GM12878 (cell line): Measurements from ENCODE around the gene METTL4. TPM values are rescaled to one million over a fixed set of nuclear protein-coding genes. Genes with fewer than 3 reads are reported as not detected.
A peak's percentile ranks its signal among the peaks of the same experiment; 100 is the strongest.

Experiments
- ATAC-seq: fragments of 200-7000 bp; cut with Tn5 transposase; 3 replicates; pipeline ENCODE4 v1.9.1; 2020; ENCODE audit warnings: mild to moderate bottlenecking, moderate library complexity
- BruUV-seq: library from RNA; stranded (reverse); fragments of 400-500 nt; replicated peaks from 2 replicates; lab custom pipeline; 2021; lab: Mats Ljungman, UMichigan
- CTCF ChIA-PET: fragments of 300-600 bp; sonication (Branson Sonifier 250); formaldehyde crosslinking; extraction: SDS; loops from one replicate; lab custom pipeline; 2021; ENCODE audit warnings: inconsistent platforms; lab: Yijun Ruan, JAX
- POLR2A ChIA-PET: fragments of 350-600 bp; formaldehyde crosslinking; extraction: SDS; loops from one replicate; lab custom pipeline; 2021; ENCODE audit warnings: inconsistent platforms; lab: Charles Lee
- RAD21 ChIA-PET: fragments of 300-600 bp; sonication (Branson Sonifier 250); formaldehyde crosslinking; loops from one replicate; lab custom pipeline; 2023; ENCODE audit warnings: antibody characterized with exemption; ENCODE audit not compliant: unreplicated experiment; lab: Charles Lee
- SMC1A ChIA-PET: fragments of 300-600 bp; sonication (Branson Sonifier 250); formaldehyde crosslinking; loops from one replicate; lab custom pipeline; 2023; ENCODE audit not compliant: unreplicated experiment, uncharacterized antibody; lab: Charles Lee
- DNase-seq: peaks from one replicate; pipeline ENCODE4 v3.0.0-alpha.2; 2011; ENCODE audit warnings: low read depth, low spot score
- FAIRE-seq: peaks from 3 replicates; lab custom pipeline; 2011; peaks lifted over from hg19 to GRCh38; lab: Jason Lieb, UNC
- H2AFZ ChIP-seq: 2 replicates; pipeline ENCODE4 v1.6.0; 2011; ENCODE audit warnings: low read depth, low read length, control low read depth; ENCODE audit not compliant: control insufficient read depth
- H3K27ac ChIP-seq: 2 replicates; pipeline ENCODE4 v1.5.1; 2011; ENCODE audit warnings: control low read depth; ENCODE audit not compliant: control insufficient read depth, insufficient read depth
- H3K27me3 ChIP-seq, 2 experiments: replicated peaks in 1 of 2; 2 replicates each; pipeline versions ENCODE4 v1.6.0 to v1.6.1; 2011; ENCODE audit warnings: low read length in 1 of 2; ENCODE audit not compliant: control insufficient read depth in 2 of 2, insufficient read depth in 2 of 2
- H3K36me3 ChIP-seq, 2 experiments: 2 replicates each; pipeline ENCODE4 v1.5.1; 2011; ENCODE audit warnings: low read length in 1 of 2; ENCODE audit not compliant: control insufficient read depth in 2 of 2, insufficient read depth in 2 of 2
- H3K4me1 ChIP-seq: 2 replicates; pipeline ENCODE4 v1.6.1; 2011; ENCODE audit warnings: mild to moderate bottlenecking, low read length, moderate library complexity, mixed read lengths; ENCODE audit not compliant: control insufficient read depth, insufficient read depth
- H3K4me2 ChIP-seq: 2 replicates; pipeline ENCODE4 v1.6.0; 2011; ENCODE audit warnings: control low read depth; ENCODE audit not compliant: control insufficient read depth, insufficient read depth
- H3K4me3 ChIP-seq: fragments of 200-600 bp; sonication (generic); 2 replicates; pipeline ENCODE4 v1.5.1; 2016
- H3K79me2 ChIP-seq: 2 replicates; pipeline ENCODE4 v1.6.0; 2011; ENCODE audit warnings: low read length; ENCODE audit not compliant: control insufficient read depth, insufficient read depth
- H3K9ac ChIP-seq: 2 replicates; pipeline ENCODE4 v1.8.0; 2011; ENCODE audit warnings: low read length, control low read depth, mixed read lengths; ENCODE audit not compliant: control insufficient read depth, insufficient read depth
- H3K9me3 ChIP-seq: replicated peaks from 3 replicates; pipeline ENCODE4 v1.5.1; 2011; ENCODE audit warnings: mild to moderate bottlenecking, low read length; ENCODE audit not compliant: control insufficient read depth, insufficient read depth
- H4K20me1 ChIP-seq: 2 replicates; pipeline ENCODE4 v1.6.0; 2011; ENCODE audit not compliant: control insufficient read depth, insufficient read depth
- HCFC1 ChIP-seq: fragments of 150-350 bp; IDR thresholded peaks from 2 replicates; pipeline ENCODE4 v1.6.1; 2014; ENCODE audit warnings: low read length
- MTA2 ChIP-seq: fragments of 450-650 bp; IDR thresholded peaks from 2 replicates; pipeline ENCODE4 v1.6.1; 2016; ENCODE audit warnings: low read depth, mild to moderate bottlenecking, moderate library complexity
- NR2F1 ChIP-seq: fragments of 450-650 bp; conservative IDR thresholded peaks from 2 replicates; pipeline ENCODE4 v1.6.1; 2017; ENCODE audit warnings: mild to moderate bottlenecking
- SKIL ChIP-seq: fragments of 450-650 bp; IDR thresholded peaks from 2 replicates; pipeline ENCODE4 v1.6.1; 2017; ENCODE audit warnings: mild to moderate bottlenecking, low read depth, inconsistent platforms; ENCODE audit not compliant: poor library complexity, severe bottlenecking
- WGBS: methylation state at CpG from one replicate; pipeline ENCODE4 v1.1.6; 2016; ENCODE audit warnings: low lambda C conversion rate; ENCODE audit not compliant: insufficient replicate concordance, insufficient coverage; ENCODE audit errors: missing lambda C conversion rate; 5-methylcytosine and 5-hydroxymethylcytosine counted together
- in situ Hi-C: fragments of 300-500 bp; cut with MboI; formaldehyde crosslinking; loops from 9 replicates; pipeline ENCODE4 v1.14.3; 2018; ENCODE audit warnings: mixed read lengths
- intact Hi-C: fragments of 100-400 bp; cut with micrococcal nuclease; formaldehyde crosslinking; loops from one replicate; pipeline ENCODE4 v1.14.2; 2022; ENCODE audit not compliant: unreplicated experiment
- polyA plus RNA-seq, 11 experiments: library from polyadenylated mRNA; depleted of rRNA in 4 of 11; unstranded in 6 of 11; stranded (reverse) in 5 of 11; fragments of >200 nt; fragmentation: Nextera tagmentation in 4 of 11; fragmentation: Illumina TruSeq in 1 of 11; extraction: Ambion mirVana in 4 of 11; extraction: Trizol in 1 of 11; gene quantifications; 1 replicate in 1 of 11; 2 replicates in 10 of 11; pipeline versions ENCODE4 v1.2.1 to v1.2.3, GENCODE V29; 2011 to 2016; ENCODE audit warnings: inconsistent platforms in 2 of 11, missing spikeins in 2 of 11, low read depth in 1 of 11
- total RNA-seq, 4 experiments: library from RNA; depleted of rRNA in 3 of 4; stranded (reverse); fragments of >200 nt in 3 of 4; fragmentation: Illumina TruSeq in 1 of 4; extraction: Trizol in 1 of 4; gene quantifications; 2 replicates each; pipeline versions ENCODE4 v1.2.1 to v1.2.3, GENCODE V29; 2013 to 2021

Gene METTL4
- total and polyA plus RNA-seq, 10 of the 15 experiments (the other 5 are each of a cell fraction or from before 2014, with no cell fraction given), result 4.9 to 15.2 (median 12.3) TPM

DNA sequence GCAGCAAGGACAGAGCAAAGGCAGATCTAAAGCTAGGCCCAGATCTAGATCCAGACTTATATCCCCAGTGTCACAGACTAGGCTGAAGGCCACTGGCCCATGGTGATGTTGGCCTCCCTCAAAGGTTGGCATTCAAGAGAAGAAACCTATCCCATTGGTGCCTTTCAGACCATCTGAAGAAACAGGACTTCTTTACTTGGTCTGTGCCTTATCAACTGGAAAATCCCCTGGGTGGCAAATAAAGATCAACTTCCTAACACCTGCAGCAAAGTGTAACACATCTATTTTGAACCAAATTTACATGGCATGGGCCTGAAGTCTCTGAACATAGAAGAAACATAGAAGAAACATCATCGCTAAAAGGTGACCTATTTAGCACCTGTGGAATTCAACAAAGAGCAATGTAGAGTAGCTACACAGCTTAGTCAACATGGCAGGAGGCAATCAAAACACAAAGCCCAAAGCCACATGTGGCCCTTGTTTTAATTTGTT is 35.8 kb downstream of the METTL4 start (continued):
- TF ChIP-seq SKIL, result no peak

GRCh38 chr18:2534906-2535305 is 36.4 kb downstream of the METTL4 start:
- no peaks in the 10 kb centered on the region for H3K4me1 ChIP-seq
- no peaks in the 10 kb centered on the region for H4K20me1 ChIP-seq
- intact Hi-C loops (no loop called here), in situ Hi-C loops (no loop called here)
- no peak overlapping the region for H3K4me2 ChIP-seq
- peaks cover 0 to 2% of the 10 kb centered on the region in 2 experiments; a peak in 2 of 4 replicates for H3K36me3 ChIP-seq
- H3K9me3 ChIP-seq, result no peaks in the 10 kb centered on the region
- SMC1A ChIA-PET, result interaction anchor here (1.0 to 3.6 kb wide), 3 partner anchors 10 to 431 kb away, joined by 4 to 12 read pairs (median 6); no protein-coding TSS in a partner anchor
- CTCF ChIA-PET, result interaction anchor here (0.5 to 1.6 kb wide), 6 partner anchors 8 to 428 kb away, joined by 3 to 5 read pairs (median 4); no protein-coding TSS in a partner anchor
- POLR2A ChIA-PET, result no interaction called here
- RAD21 ChIA-PET, result no interaction called here
- TF ChIP-seq HCFC1 (no peak), NR2F1 (peak; percentile 59; the same call in 1 of the 2 replicates), MTA2 (peak; percentile 78; the same call in 1 of the 2 replicates)
- no TSS peak for BruUV-seq
- no peaks in the 10 kb centered on the region for H3K79me2 ChIP-seq
- ATAC-seq (peak; percentile 78), DNase-seq (no peak), FAIRE-seq (no peak)
- no peak overlapping the region for H3K4me3 ChIP-seq
- WGBS, result 0% methylated on average over 1 of the region's 1 CpG
- H3K27me3 ChIP-seq, result no peaks in the 10 kb centered on the region
- no peak overlapping the region for H3K9ac ChIP-seq
- no peak overlapping the region for H3K27ac ChIP-seq
- no peak overlapping the region for H2AFZ ChIP-seq
